ENCODE measurements around the gene LRRC8B.

GRCh38 chr1:89527750-89528381 is 3.2 kb downstream of the LRRC8B start:
- TF ChIP-seq CTCF (IDR thresholded peaks at IDR 0.05) (no peak), POLR2A (IDR thresholded peaks at IDR 0.05) (no peak)
